GM12872 (cell line): ENCODE results near the gene NANS.

Source experiments
- CTCF ChIP-seq: IDR thresholded peaks from 3 replicates; pipeline ENCODE4 v1.5.1; 2011; ENCODE audit warnings: low read depth, mild to moderate bottlenecking, low read length, moderate library complexity; ENCODE audit not compliant: insufficient read depth

Gene NANS

DNA sequence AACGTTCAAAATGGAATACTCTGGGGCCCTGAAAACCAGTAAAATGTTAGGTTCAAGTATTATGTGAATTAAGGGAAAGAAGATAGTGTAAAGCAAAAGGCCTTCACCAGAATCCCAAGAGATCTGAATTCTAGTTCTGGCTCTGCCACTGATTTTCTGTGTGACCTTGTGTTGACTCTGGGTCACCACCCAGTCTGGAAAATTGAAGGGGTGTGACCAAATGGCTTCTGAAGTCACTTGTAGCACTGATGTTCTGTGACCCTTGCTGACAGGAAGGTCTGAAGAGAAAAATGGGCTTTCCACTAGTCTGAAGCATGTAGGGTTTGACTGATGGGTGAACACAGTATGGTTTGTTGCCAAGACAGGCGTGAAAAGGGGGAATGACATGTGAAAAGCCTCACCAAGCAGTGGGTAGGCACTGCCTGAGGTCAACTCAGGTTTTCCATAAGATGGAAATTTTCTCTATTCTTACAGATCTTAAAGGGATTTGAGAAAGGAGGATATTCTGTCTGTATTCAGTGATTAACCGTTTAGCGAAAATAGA lies 40.3 kb upstream of the NANS start:
- no peak for TF ChIP-seq CTCF

GRCh38 chr9:98017306-98017705 lies 39.2 kb upstream of the NANS start:
- no peak for TF ChIP-seq CTCF

- no peak for TF ChIP-seq CTCF
These were observed 38.2 kb upstream of the NANS start for GRCh38 chr9:98018347-98018746.

GRCh38 chr9:98019098-98019497 lies 37.4 kb upstream of the NANS start:
- TF ChIP-seq CTCF: no peak

GRCh38 chr9:98020476-98021145 lies 35.9 kb upstream of the NANS start:
- no peak for TF ChIP-seq CTCF

GRCh38 chr9:98021306-98022040 lies 35.1 kb upstream of the NANS start:
- no peak for TF ChIP-seq CTCF

- no peak for TF ChIP-seq CTCF
These were observed 34.1 kb upstream of the NANS start for GRCh38 chr9:98022447-98022846.
